Fibroblast of pulmonary artery (primary cell): ENCODE data around the gene SEL1L2.

ENCODE experiments used
- DNase-seq: peaks from one replicate; pipeline ENCODE4 v3.0.0-alpha.2; 2010; ENCODE audit warnings: low read depth
- H3K4me3 ChIP-seq: replicated peaks from 2 replicates; pipeline ENCODE4 v1.5.1; 2011; ENCODE audit warnings: low read depth, mild to moderate bottlenecking, control low read depth, low read length, moderate library complexity
- TF ChIP-seq, protein P1 (sequence below): IDR thresholded peaks from 2 replicates; pipeline ENCODE4 v1.5.1; 2011; ENCODE audit warnings: mild to moderate bottlenecking, control low read depth, low read length, inconsistent platforms; ENCODE audit errors: missing control alignments

Gene SEL1L2

DNA sequence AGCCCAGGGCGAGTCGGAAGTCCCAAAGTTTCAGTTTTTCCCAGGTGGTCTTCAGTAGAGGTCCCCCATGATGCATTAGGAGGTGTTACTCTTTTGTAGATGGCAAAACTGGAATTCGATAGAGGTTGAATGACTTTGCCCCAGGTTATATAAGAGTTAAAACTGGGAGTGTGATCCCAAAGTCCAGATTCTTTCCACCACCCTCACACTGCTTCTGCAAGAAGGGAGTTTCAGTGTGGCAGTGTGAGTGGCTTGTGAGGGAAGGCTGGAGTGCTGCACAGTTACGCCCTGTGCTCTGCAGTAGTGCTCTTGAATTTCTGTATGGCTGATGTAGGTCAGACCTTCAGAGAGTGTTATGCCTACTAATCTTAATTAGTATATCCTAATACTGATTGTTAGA is 175.7 kb downstream of the SEL1L2 start:
- DNase-seq: no peak
- H3K4me3 ChIP-seq: no peak overlapping the region
- TF ChIP-seq, protein P1, sequence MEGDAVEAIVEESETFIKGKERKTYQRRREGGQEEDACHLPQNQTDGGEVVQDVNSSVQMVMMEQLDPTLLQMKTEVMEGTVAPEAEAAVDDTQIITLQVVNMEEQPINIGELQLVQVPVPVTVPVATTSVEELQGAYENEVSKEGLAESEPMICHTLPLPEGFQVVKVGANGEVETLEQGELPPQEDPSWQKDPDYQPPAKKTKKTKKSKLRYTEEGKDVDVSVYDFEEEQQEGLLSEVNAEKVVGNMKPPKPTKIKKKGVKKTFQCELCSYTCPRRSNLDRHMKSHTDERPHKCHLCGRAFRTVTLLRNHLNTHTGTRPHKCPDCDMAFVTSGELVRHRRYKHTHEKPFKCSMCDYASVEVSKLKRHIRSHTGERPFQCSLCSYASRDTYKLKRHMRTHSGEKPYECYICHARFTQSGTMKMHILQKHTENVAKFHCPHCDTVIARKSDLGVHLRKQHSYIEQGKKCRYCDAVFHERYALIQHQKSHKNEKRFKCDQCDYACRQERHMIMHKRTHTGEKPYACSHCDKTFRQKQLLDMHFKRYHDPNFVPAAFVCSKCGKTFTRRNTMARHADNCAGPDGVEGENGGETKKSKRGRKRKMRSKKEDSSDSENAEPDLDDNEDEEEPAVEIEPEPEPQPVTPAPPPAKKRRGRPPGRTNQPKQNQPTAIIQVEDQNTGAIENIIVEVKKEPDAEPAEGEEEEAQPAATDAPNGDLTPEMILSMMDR: no peak

DNA sequence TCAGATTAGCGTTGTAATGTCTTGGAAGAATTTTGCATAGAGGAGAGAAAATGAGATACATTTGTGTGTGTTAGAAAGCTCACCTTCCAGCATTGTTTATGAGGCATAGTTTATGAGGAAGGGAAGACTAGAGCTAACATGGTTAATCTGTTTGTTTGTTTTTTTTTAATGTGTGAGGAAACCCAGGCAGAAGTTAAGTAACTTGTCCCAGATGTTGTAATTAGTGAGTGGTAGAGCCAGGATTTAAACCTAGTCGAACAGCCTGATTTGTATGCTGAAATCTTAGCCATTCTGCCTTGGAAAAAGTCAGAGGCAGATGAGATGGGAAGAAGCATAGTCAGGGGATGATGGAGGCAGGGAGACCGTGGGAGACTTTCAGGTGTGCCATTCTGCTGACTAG is 176.5 kb downstream of the SEL1L2 start:
- no peak overlapping the region for H3K4me3 ChIP-seq
- DNase-seq: no peak
- TF ChIP-seq, protein P1: no peak

DNA sequence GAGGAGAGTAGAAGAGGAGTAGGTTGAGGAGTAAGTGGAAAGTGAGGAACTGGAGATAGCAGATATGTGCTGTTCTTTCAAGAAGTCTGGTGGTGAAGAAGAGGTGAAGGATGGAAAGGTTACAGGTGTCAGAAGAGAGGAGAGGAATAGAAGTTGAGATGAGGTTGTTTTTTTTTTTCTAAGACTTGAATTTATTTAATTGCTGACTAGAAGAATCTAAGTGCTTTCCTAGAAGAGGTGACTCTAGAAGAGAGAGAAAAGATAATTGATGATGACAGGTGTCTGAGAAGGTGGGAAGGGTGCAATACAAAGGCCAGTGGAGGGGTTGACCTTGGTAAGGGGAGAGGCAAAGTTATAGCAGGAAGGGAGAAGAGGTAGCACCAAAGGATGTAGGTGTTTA is 180.0 kb downstream of the SEL1L2 start:
- H3K4me3 ChIP-seq: no peak overlapping the region
- TF ChIP-seq, protein P1: no peak
- no peak for DNase-seq

DNA sequence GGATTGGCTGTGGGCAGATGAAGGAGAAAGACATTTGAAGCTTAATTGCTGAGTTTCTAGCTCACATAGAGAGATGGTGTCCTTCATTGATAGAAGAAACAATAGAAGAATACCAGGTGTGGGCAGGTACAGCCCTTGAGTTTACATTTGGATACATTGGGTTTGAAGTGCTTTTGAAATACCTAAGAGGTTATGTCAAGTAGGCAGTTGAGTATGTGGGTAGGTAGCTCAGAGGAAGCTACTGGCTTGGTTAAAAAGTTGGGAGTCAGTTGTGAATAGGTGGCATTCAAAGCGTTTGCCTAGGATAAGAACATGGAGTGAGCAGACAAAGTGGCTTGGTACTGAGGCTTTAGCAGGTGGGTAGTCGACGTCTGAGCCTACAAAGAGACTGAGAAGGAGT is 180.6 kb downstream of the SEL1L2 start:
- H3K4me3 ChIP-seq: no peak overlapping the region
- DNase-seq: no peak
- TF ChIP-seq, protein P1: no peak

DNA sequence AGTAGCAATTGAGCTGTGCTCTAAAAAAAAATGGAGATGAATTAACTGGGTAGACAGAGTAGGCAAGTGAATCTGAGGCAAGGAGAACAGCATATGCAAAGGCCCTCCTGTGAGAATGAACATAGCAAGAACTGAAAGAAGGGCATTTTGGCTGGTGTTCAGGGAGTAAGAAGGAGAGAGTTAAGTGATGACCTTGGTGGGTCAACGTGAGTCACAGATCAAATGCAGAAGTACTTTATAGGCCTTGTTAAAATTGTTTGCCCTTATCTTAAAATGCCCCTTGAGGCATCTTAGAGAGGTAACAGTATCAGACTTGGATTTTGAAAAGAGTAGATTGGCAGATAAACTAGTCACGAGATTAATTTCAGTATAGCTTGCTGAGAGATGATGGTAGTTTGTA is 181.0 kb downstream of the SEL1L2 start:
- H3K4me3 ChIP-seq: no peak overlapping the region
- DNase-seq: no peak
- TF ChIP-seq, protein P1: no peak

DNA sequence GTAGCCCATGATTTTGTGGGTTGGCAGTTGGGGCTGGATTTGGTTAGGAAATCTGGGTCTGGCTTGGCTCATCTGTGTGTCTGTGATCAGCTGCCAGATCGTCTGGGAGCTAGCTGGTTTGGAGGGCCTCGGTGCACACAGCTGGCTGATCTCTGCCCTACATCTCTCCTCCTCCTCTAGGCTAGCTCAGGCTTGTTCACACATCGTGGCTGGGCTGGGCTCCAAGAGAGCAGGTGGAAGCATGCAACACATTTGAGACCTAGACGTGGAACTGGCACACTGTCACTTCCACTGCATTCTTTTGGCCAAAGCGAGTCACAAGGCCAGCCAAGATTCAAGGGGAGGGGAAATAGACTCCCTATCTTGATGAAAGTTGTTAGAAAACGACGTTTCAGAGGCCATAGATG is 189.7 kb downstream of the SEL1L2 start:
- no peak overlapping the region for H3K4me3 ChIP-seq
- DNase-seq: peak; percentile 95
- TF ChIP-seq, protein P1: no peak

DNA sequence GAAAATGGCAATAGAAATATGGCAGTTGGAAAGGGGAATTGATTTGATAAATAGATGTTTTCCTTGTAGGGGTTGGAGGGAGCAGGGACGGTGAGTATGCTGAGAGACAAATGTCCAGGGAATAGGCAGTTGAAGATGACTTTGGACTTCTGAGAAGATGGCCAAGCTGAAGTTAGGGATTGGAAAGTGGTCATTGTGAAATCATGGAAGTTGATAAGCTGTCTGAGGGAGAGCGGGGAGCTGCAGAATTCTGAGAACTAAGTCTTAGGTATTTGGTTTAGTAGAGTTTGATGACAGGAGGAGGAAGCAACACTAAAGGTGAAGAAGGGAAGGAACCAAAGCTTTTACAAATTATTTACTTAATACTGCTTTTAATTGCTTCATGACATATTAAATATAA is 190.4 kb downstream of the SEL1L2 start:
- no peak for DNase-seq
- TF ChIP-seq, protein P1: no peak

More for the DNA sequence above, 190.4 kb downstream of the SEL1L2 start:
- H3K4me3 ChIP-seq: no peak overlapping the region
